ENCODE measurements around the gene RGMB.

Gene RGMB

DNA sequence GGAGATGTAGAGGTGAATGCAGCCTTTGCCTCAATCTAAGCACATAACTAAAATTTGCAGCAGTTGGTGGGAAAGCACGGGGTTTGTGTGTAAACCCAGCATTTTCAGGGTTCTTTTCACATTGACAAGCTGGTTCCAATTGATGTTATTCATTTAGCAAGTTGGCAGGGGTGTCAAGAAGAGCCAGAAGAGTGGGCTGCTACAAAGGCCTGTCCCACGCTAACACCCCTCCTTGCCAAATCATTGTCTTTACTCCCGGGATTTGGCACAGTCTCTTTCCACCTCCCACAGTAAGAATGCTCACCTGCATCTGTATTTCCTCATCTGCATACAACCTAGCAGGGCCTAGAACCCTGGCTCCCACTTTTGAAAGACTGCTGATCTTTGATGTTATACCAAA is 11.8 kb downstream of the RGMB start:
- Histone ChIP-seq H3K4me1 (ENCODE audit: insufficient read depth, low read length, severe bottlenecking) (no peaks in the 10 kb centered on the region), H3K27me3 (ENCODE audit: insufficient read depth, low read length) (no peaks in the 10 kb centered on the region; the same call in 1 of the 2 replicates), H3K4me2 (ENCODE audit: low read length) (no peak overlapping the region), H2AFZ (ENCODE audit: low read length) (no peak overlapping the region), H3K27ac (ENCODE audit: low read depth, low read length, poor library complexity, severe bottlenecking) (no peak overlapping the region), H3F3A (ENCODE audit: insufficient read depth, low read length) (no peaks in the 10 kb centered on the region), H3K9ac (ENCODE audit: low read length) (no peak overlapping the region), H3K4me3 (ENCODE audit: low read depth, low read length, poor library complexity, severe bottlenecking) (no peak overlapping the region), H3K9me3 (ENCODE audit: low read length) (no peaks in the 10 kb centered on the region), H3K9me2 (ENCODE audit: low read depth, low read length) (no peaks in the 10 kb centered on the region), H3K79me2 (ENCODE audit: insufficient read depth, low read length) (no peaks in the 10 kb centered on the region), H3K36me3 (ENCODE audit: insufficient read depth, low read length) (no peaks in the 10 kb centered on the region), H4K20me1 (ENCODE audit: insufficient read depth, low read length) (no peaks in the 10 kb centered on the region)
- TF ChIP-seq, protein P1, sequence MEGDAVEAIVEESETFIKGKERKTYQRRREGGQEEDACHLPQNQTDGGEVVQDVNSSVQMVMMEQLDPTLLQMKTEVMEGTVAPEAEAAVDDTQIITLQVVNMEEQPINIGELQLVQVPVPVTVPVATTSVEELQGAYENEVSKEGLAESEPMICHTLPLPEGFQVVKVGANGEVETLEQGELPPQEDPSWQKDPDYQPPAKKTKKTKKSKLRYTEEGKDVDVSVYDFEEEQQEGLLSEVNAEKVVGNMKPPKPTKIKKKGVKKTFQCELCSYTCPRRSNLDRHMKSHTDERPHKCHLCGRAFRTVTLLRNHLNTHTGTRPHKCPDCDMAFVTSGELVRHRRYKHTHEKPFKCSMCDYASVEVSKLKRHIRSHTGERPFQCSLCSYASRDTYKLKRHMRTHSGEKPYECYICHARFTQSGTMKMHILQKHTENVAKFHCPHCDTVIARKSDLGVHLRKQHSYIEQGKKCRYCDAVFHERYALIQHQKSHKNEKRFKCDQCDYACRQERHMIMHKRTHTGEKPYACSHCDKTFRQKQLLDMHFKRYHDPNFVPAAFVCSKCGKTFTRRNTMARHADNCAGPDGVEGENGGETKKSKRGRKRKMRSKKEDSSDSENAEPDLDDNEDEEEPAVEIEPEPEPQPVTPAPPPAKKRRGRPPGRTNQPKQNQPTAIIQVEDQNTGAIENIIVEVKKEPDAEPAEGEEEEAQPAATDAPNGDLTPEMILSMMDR (IDR thresholded peaks at IDR 0.05; ENCODE audit: low read length), result no peak
- TF ChIP-seq EZH2 (IDR thresholded peaks at IDR 0.05; ENCODE audit: borderline replicate concordance, low read length), result no peak

DNA sequence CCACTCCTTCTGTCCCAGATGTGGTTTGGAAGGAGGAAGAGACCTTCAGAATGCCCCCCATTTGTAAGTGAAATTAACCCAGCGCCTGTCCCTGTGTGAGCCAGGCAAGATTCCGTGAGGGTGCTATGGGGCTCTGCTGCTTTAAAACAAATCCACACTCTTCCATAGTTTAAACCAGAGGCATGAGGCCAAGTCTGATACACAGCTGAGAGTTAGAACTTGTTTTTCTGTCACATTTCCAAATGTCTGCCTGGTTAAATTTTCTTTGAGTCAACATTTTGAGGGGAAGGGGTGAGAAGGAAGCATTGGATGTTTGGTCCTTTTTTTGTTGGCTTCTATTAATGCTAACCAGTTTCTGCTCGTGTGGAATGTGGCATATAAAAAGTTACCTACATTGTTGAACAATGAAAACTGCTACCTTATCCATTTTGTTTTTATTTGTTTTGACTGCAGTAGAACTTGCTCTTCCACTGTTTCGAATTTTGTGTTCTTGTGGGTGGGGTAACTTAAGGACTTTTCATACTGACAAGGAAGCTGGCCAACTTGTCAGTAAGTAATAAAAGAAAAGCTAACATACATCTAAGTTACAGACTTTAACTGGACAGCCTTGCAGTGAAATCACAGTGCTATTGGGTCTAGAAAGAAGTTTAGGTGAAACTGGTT is 12.9 kb downstream of the RGMB start:
- Histone ChIP-seq H3K9me2 (ENCODE audit: low read depth, low read length) (no peaks in the 10 kb centered on the region), H3F3A (ENCODE audit: insufficient read depth, low read length) (no peaks in the 10 kb centered on the region), H3K4me1 (ENCODE audit: insufficient read depth, low read length, severe bottlenecking) (no peaks in the 10 kb centered on the region), H2AFZ (ENCODE audit: low read length) (no peak overlapping the region), H3K4me3 (ENCODE audit: low read depth, low read length, poor library complexity, severe bottlenecking) (no peak overlapping the region), H3K4me2 (ENCODE audit: low read length) (no peak overlapping the region), H3K27me3 (ENCODE audit: insufficient read depth, low read length) (no peaks in the 10 kb centered on the region; the same call in 1 of the 2 replicates), H3K36me3 (ENCODE audit: insufficient read depth, low read length) (no peaks in the 10 kb centered on the region), H3K9ac (ENCODE audit: low read length) (no peak overlapping the region), H3K9me3 (ENCODE audit: low read length) (no peaks in the 10 kb centered on the region), H3K27ac (ENCODE audit: low read depth, low read length, poor library complexity, severe bottlenecking) (no peak overlapping the region), H4K20me1 (ENCODE audit: insufficient read depth, low read length) (no peaks in the 10 kb centered on the region), H3K79me2 (ENCODE audit: insufficient read depth, low read length) (no peaks in the 10 kb centered on the region)
- no peak for TF ChIP-seq EZH2 (IDR thresholded peaks at IDR 0.05; ENCODE audit: borderline replicate concordance, low read length)
- TF ChIP-seq, protein P1 (IDR thresholded peaks at IDR 0.05; ENCODE audit: low read length), result no peak

DNA sequence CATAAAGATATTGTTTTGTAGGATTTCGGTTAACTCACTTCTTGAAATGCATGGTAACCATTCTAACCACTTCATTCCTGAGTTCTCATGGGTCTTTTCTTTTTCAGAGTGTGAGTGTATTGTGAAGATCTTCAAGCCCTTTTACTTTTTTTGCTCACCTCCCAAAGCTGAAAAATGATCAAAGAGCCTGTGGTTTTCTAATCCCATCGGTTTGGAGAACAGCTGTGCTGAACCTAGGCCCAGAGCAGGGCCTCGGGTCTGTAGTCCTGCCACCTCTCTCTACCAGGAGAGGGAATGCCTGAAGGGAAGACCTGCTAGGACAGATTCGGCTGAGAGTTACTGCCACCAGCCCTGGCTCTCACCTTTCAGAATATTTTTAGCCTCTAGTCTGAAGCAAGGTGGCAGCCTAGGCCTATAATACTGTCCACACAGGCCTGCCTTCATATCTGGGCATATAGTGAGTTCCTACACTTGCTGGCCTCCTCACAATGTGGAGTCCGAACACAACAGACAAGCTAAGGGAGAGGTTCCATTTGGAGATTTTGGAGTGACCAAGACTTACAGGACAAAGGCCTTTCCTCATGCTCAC is 13.8 kb downstream of the RGMB start:
- TF ChIP-seq, protein P1 (IDR thresholded peaks at IDR 0.05; ENCODE audit: low read length), result no peak
- TF ChIP-seq EZH2 (IDR thresholded peaks at IDR 0.05; ENCODE audit: borderline replicate concordance, low read length), result no peak
- no peaks in the 10 kb centered on the region for H3K36me3 ChIP-seq (ENCODE audit: insufficient read depth, low read length)
- no peaks in the 10 kb centered on the region for H3K9me2 ChIP-seq (ENCODE audit: low read depth, low read length)
- no peaks in the 10 kb centered on the region for H3F3A ChIP-seq (ENCODE audit: insufficient read depth, low read length)
- H3K4me3 ChIP-seq (ENCODE audit: low read depth, low read length, poor library complexity, severe bottlenecking), result no peak overlapping the region
- no peak overlapping the region for H2AFZ ChIP-seq (ENCODE audit: low read length)
- no peaks in the 10 kb centered on the region for H3K79me2 ChIP-seq (ENCODE audit: insufficient read depth, low read length)
- no peaks in the 10 kb centered on the region for H4K20me1 ChIP-seq (ENCODE audit: insufficient read depth, low read length)
- no peak overlapping the region for H3K4me2 ChIP-seq (ENCODE audit: low read length)
- no peaks in the 10 kb centered on the region for H3K9me3 ChIP-seq (ENCODE audit: low read length)
- H3K27me3 ChIP-seq (ENCODE audit: insufficient read depth, low read length), result no peaks in the 10 kb centered on the region; the same call in 1 of the 2 replicates
- H3K9ac ChIP-seq (ENCODE audit: low read length), result no peak overlapping the region
- H3K27ac ChIP-seq (ENCODE audit: low read depth, low read length, poor library complexity, severe bottlenecking), result no peak overlapping the region
- H3K4me1 ChIP-seq (ENCODE audit: insufficient read depth, low read length, severe bottlenecking), result no peaks in the 10 kb centered on the region
